GM18499 (cell line): ENCODE results near the gene PFN2.
"Not testable (repeated sequence)": the region's sequence is repeated elsewhere in the genome, so short reads cannot be mapped to it uniquely, and the experiment has no call there.

Source experiments
- ATAC-seq: cut with Tn5 transposase; IDR thresholded peaks from one replicate; pipeline ENCODE4 v1.9.1; 2021; ENCODE audit warnings: moderate number of reproducible peaks; ENCODE audit not compliant: insufficient read depth, unreplicated experiment

Gene PFN2

GRCh38 chr3:149970716-149971402 lies at the start of gene PFN2:
Gene PFN2 (minus strand): TSS chr3:149970895. CDS start chr3:149970856, 39 bp downstream.
- ATAC-seq, result no peak

GRCh38 chr3:150015901-150016300 lies 45.2 kb upstream of the PFN2 start:
- no peak for ATAC-seq

GRCh38 chr3:150014782-150015181 lies 44.1 kb upstream of the PFN2 start:
- no peak for ATAC-seq

GRCh38 chr3:150013801-150014200 lies 43.1 kb upstream of the PFN2 start:
- no peak for ATAC-seq

- no peak for ATAC-seq
These were observed 36.1 kb upstream of the PFN2 start for GRCh38 chr3:150006794-150007193.

GRCh38 chr3:150005243-150006112 lies 34.8 kb upstream of the PFN2 start:
- no peak for ATAC-seq

- ATAC-seq, result no peak
These were observed 29.9 kb upstream of the PFN2 start for GRCh38 chr3:150000641-150001040.

- no peak for ATAC-seq
These were observed 28.7 kb upstream of the PFN2 start for GRCh38 chr3:149999421-149999820.

- no peak for ATAC-seq
These were observed 28.3 kb upstream of the PFN2 start for GRCh38 chr3:149998946-149999345.

- no peak for ATAC-seq
These were observed 21.8 kb upstream of the PFN2 start for GRCh38 chr3:149992416-149993058.

GRCh38 chr3:149990423-149990948 lies 19.8 kb upstream of the PFN2 start:
- ATAC-seq, result no peak

- no peak for ATAC-seq
These were observed 18.6 kb upstream of the PFN2 start for GRCh38 chr3:149989307-149989706.

- no peak for ATAC-seq
These were observed 12.9 kb upstream of the PFN2 start for GRCh38 chr3:149983628-149984027.

GRCh38 chr3:149983053-149983452 lies 12.4 kb upstream of the PFN2 start:
- ATAC-seq, result not testable (repeated sequence)

- ATAC-seq, result not testable (repeated sequence)
These were observed 11.3 kb upstream of the PFN2 start for GRCh38 chr3:149981979-149982378.

GRCh38 chr3:149977386-149977785 lies 6.7 kb upstream of the PFN2 start:
- no peak for ATAC-seq

GRCh38 chr3:149975919-149976318 lies 5.2 kb upstream of the PFN2 start:
- ATAC-seq, result no peak

- ATAC-seq, result no peak
These were observed 844 bp upstream of the PFN2 start for GRCh38 chr3:149971403-149972075.

- ATAC-seq, result peak; percentile 49
These were observed 567 bp downstream of the PFN2 start for GRCh38 chr3:149969940-149970715.
